ENCODE data around the gene USP47.

USP47 gene

DNA sequence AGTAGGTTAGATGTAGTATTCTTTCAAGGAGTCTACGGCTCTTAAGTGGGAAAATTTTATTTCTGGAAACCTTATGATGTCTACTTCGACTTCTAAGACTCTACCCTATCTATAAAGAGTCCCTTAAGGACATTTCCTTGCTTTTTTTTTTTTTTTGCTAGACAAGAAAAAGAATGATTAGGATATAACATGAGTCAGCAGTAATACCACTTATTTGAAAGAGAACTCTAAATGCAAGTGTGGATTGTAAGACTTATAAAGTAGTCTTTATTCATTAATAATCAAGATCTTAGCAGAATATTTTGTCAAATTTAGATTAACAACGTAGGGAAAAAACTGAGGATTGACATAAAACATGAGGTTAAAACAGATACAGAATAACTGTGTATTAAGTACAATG, 95.7 kb downstream of the USP47 start:
- DNase-seq (ENCODE audit: low read depth): no peak

DNA sequence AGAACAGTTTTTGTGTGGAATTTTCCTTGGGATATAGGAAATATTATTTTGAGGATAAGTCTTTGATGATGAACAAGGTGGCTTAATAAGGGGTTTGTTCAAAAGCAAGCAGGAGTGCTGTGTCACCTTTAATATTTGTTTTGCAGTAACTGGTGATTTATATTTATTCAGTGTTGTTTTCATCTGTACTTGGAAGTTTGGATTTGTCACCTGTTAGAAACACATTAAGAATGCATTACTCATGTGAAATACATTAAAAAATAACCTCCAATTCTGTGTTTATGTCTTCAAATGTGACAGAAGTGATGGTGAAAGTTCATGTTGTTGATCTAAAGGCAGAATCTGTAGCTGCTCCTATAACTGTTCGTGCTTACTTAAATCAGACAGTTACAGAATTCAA, 96.2 kb downstream of the USP47 start:
- no peak for DNase-seq (ENCODE audit: low read depth)

DNA sequence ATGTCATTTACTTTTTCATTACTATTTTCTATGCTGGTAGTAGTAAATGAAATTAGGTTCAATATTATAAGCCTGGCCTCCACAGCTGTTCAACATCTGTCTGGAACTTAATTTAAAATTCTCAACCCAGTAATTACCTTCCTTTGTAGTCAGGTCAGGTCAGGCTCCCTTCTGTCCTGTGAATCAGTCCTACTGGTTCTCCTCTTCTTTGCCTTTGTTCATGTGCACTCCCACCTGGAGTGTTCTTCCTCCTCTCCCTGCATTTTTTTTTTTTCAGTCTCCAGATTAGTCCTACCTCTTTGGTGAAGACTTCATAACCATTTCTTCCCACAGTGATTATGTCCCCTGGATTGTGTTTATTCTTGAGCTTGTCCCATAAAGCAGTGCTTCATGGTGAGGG, 98.8 kb downstream of the USP47 start:
- DNase-seq (ENCODE audit: low read depth): no peak

DNA sequence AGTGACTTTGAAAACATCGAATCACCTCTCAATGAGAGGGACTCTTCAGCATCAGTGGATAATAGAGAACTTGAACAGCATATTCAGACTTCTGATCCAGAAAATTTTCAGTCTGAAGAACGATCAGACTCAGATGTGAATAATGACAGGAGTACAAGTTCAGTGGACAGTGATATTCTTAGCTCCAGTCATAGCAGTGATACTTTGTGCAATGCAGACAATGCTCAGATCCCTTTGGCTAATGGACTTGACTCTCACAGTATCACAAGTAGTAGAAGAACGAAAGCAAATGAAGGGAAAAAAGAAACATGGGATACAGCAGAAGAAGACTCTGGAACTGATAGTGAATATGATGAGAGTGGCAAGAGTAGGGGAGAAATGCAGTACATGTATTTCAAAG, 100.9 kb downstream of the USP47 start:
- DNase-seq (ENCODE audit: low read depth): no peak

DNA sequence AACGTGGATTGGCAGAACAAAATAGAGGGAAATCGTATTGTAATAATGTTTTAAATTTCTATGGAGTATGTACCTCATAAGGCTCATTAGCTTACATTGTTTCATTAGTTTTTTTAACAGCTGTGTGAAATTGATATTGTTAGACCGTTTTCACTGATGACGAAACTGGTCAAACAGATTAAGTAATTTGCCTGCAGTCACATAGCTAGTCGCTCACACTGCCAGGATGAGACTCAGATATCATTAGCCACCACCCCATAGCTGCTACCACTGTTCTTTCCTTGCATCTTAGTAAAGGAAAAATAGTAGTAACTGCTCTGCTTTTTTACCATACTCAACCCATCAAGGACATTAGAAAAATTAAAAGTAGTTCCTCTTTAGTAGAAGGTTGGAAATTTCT, 102.7 kb downstream of the USP47 start:
- DNase-seq (ENCODE audit: low read depth): no peak

DNA sequence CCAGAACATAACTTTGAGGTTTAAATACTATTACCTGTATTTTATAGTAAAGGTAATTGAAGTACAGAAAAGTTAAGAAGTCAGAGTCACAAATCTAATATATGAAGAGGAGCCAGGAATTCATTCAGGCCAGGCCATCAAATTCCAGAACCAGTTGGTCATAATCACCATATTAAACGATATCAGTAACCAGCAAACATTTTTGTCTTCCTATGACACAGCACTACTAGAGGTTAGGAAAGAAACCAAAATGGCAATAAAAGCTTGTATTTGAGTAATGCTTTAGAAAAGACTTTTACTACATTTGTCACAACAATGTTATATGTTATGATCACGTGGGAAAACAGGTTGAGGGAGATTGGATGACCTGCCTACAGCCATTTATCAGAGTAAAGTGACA, 104.4 kb downstream of the USP47 start:
- DNase-seq (ENCODE audit: low read depth): no peak

DNA sequence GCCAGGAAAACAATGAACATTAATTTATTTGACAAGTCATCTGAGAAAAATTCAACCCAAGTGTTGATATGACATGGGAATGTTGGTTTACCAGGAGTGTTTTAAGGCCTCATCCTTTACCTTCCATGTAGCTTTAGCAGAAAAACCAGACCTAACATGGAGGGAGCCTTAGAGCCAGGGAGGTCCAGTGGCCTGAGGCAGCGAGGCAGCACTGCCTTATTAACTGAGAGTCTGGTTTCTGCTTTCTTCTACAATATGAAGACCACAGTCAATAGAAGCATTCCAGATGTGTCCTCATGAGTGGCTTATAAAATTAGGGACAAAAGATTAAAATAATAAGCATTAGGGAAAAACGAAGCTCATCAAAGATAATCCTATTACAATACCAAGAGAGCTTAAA, 105.1 kb downstream of the USP47 start:
- no peak for DNase-seq (ENCODE audit: low read depth)

DNA sequence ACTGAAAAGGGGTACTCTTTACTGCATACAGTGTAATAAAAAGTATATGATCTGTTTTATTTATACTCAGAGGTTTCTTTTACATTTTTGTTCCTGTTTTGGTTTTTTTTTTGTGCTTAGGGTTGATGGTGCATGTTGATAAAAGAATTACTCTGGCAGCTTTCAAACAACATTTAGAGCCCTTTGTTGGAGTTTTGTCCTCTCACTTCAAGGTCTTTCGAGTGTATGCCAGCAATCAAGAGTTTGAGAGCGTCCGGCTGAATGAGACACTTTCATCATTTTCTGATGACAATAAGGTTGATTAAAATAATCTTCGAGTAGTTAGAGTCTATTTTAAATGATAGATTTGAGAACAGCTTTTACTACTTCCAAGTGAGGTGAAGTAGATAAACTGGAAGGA, 106.1 kb downstream of the USP47 start:
- DNase-seq (ENCODE audit: low read depth): no peak

DNA sequence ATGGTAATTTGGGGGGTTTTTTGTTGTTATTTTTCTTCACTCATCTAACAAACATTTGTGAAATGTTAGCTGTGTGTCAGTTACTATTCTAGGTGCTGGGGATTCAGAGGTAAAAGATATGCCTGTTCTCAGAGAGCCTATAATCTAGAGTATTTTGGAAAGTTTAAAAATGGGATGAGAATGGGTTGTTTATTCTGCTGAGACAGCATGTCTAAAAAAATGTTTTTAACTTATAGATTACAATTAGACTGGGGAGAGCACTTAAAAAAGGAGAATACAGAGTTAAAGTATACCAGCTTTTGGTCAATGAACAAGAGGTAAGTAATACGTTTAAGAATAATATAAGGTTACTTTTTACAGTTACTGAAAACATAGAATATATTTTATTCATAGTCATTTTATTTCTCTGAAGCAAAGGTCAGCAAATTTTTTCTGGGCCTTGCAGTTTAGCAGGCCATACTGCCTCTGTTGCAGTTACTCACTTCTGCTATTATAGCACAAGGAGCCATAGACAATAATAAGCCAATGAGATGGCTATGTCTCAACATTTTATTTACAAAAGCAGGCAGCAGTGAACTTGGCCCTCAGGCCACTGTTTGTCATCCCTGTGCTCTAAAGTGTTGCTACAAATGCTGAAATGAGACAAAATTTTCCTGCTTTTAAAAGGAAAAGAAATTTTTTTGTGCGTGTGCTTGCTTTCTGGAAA, 106.6 kb downstream of the USP47 start:
- no peak for DNase-seq (ENCODE audit: low read depth)

DNA sequence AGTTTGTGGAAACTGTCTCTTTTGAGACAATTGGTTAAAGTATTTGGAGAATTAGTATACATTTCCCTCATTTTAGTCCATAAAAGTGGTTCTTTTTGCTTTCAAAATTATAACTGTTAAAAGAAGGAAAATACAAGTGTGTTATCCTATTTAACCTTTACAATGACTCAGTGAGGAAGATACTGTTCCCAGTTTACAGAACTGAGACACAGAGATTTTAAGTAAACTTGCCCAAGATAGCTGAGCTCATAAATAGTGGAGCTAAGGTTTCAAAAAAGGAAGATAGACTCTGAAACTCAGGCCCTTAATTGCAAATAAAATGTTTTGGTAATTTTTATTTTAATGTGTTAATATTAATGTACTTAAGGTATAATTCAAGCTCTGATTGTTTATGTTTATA, 107.7 kb downstream of the USP47 start:
- no peak for DNase-seq (ENCODE audit: low read depth)

DNA sequence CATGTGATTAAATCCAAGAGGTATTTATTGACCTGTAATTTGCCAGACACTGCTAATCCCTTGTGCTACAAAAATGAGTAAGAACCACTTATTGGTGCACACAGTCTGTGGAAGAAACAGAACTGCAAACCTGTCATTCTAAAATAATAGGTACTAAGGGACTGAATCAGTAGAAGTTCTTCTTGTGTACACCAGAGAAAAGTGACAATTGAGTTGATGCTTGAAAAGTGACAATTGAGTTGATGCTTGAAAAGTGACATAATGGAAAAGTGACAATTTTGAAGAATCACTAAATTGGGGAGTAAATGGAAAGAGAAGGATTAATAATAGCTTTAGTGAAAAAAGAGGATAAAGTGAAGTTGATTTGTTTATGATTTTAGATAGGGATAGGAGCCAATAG, 110.3 kb downstream of the USP47 start:
- no peak for DNase-seq (ENCODE audit: low read depth)

DNA sequence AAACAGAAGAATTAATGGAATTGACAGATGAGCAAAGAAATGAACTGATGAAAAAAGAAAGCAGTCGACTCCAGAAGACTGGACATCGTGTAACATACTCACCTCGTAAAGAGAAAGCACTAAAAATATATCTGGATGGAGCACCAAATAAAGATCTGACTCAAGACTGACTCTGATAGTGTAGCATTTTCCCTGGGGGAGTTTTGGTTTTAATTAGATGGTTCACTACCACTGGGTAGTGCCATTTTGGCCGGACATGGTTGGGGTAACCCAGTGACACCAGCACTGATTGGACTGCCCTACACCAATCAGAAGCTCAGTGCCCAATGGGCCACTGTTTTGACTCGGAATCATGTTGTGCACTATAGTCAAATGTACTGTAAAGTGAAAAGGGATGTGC, 114.2 kb downstream of the USP47 start:
- DNase-seq (ENCODE audit: low read depth): no peak

DNA sequence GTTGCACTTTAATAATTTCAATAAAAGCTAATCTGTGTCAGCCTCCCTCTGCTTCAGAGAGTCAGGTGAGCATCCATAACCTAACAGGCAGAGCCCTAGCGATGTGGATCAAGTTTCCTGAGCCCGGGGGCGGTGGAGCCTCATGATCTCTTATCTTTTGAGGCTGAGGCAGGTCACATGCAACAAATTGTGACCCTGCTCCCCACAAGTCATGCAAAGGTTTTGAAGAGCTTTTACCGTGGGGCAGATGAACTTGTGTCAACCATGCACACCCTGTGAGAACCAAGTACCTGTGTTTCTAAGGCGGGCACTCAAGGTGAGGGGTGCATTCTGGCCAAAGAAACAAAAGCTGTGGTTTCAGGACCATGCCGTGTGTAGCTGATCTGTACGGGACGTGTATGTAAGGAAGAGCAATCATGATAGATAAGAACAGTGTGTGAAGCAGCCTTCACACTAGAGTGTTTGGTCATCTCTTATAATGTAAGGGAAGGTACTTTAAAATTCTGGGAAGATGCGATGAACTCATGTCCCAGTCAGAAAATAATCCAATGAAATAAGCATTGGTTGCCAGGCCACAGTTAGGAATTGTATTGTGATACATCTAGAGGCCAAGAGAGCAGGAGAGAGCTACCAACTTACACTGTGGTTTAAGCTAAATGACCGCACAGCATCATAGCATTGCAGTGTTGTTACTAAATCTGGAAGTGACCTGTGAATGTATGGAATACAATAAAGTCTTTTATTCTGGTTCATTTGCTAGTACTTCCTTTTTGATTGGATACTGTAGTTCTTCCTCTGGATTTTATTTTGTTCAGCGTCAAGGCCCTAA, 116.8 kb downstream of the USP47 start:
- DNase-seq (ENCODE audit: low read depth): no peak

DNA sequence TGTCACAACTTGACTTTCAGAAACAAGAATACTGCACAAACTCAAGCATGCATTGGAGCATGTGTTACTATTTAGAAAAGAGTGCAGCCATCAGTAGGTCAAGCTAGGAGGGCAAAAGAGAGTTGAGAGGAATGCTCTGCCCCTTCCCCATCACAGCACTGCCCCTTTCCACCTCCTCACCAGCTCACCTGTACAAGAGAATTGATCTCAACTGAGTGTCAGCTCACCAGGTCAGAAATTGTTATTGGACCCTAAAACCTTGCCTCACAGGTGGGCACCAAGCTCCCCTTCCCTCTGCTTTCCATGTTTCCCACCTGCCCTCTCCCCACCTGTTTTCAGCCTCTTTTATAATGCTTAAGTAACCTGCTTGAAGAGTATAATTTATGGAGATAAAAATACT, 117.8 kb downstream of the USP47 start:
- no peak for DNase-seq (ENCODE audit: low read depth)

DNA sequence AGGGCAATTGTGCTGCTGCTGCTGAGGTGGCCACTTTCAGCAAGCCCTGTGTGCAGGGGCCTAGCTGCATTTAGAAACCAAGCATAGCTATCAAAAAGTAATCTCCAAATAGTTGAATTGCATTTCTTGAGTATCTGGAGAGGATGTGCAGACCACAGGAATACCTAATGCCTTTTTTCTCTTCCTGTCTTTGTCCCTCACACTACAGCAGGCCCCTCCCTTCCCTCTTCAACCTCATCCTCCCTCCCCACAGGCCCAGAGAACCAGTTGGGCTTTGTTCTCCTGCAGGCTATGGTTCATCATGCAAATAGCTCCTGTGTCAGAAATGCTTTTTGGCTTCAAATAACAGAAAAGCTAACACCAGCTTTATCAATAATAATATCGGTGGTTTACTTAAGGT, 118.9 kb downstream of the USP47 start:
- no peak for DNase-seq (ENCODE audit: low read depth)

DNA sequence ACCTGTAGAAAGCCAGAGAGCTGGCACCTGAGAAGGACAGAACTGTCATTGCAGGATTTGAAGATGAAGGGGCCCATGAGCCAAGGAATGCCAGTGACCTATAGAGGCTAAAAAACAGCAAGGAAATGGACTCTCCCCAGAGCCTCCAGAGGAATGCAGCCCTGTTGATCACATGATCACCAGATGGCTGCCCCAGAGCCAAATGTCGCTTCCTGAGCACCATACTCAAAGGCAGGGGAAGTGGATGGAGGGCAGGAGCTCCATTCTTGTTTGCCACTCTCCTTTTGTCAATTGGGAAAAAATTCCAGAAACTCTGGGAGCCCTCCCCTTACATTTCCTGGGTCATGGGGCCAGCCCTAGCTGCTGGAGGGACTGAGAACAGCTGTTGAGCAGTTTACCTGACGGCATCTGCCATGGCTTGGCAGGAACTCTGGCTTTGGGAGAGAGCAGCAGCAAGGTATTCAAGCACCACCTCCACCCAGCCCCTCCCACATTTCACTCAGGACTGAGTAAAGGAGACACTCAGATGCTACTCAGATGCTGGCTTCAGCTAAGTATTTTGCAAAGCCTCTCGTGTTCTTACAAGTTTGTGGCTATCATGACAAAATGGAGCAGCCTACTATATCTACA, 119.7 kb downstream of the USP47 start:
- no peak for DNase-seq (ENCODE audit: low read depth)

DNA sequence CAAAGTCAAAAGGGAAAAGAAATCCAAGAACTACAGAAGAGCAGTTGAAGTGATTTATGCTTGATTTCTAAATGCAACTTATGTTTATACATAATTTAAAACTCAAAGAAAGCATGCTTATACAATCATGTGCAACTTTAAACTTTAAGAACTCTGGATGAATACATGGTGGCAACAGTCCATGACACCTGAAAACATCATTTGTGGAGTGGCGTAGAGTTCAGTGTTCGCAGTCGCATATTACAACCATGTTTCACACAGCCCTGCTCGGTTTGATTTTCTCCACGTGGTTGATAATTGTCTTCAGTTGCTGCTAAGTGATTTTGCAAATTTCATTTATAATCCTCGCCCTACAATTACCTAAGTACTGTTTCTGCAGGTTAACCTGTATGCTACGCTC, 121.3 kb downstream of the USP47 start:
- no peak for DNase-seq (ENCODE audit: low read depth)

DNA sequence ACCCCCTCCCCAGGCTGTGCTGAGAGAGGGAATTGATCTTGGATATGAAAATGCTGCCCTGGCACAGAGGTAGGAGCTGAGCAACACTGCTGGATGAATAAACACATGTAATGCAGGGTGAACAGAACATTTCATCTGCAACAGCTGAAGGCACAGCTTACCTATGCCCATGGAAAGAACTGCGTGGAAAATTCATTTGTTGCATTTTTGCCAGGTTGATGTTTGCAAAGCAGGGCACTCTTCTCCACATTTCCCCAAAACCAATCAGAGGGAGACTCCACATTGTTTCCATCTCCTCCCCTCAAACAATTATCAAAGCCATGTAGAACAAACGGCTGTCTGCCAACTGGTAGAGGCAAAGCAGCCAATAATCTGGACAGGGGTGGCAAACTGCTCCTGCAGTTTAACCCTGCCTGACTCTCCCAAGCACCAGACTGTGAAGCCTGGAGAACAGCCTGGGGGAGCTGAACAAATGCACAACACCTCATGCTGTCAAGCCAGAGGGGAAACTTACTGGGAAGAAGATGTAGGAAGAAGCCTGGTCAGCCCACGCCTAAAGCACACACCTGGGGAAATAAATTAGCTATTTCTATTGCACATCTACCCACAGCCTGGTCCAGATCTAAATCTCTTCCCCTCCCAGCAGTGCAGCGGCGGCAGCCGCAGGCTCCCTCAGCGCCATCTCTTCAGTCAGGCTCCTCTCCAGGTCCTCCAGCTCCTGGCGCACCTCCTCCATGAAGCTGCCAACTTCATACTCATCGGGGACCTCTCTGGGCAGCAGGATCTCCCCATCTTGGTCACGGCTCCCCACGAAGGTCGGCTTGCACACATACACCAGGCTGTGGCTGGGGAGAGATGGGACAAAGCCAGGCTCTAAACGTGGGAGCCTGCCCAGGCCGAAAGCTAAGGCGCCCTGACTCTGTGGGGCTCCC, 122.3 kb downstream of the USP47 start:
- no peak for DNase-seq (ENCODE audit: low read depth)

DNA sequence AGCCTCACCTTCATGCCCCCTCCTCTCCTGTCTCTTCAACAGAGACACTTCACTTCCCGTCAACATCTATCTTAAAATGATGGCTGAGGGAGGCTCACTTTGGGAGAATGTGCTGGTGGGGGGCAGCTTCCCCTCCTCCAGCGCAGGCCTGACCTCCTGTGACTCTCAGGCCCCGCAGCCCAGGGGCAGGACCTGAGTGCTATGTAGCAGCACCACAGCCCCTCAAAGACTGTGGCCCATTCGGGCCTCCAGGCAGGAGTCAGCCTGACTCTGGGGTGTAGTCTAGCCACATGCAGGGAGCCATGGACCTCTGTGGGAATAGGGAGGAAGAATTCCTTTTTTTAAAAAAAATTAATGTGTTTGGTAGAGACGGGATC, 123.0 kb downstream of the USP47 start:
- no peak for DNase-seq (ENCODE audit: low read depth)

DNA sequence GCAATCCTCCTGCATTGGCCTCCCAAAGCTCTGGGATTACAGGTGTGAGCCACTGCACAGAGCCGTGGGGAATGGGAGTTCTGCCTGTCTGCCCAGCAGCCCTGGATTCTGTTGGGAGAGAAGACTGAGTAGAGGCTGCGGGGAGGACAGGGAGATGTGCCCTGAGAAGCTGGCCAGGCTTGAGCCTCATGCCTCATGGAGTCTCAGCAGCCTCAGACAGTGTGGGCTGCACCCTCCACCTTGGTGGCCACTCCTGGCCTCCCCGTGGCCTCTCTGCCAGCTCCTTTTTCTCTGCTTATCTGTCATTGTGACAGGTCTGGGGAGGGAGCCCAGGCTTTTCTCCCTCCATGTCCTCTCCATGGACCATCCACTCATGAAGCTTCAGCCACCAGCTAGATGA, 123.4 kb downstream of the USP47 start:
- no peak for DNase-seq (ENCODE audit: low read depth)

DNA sequence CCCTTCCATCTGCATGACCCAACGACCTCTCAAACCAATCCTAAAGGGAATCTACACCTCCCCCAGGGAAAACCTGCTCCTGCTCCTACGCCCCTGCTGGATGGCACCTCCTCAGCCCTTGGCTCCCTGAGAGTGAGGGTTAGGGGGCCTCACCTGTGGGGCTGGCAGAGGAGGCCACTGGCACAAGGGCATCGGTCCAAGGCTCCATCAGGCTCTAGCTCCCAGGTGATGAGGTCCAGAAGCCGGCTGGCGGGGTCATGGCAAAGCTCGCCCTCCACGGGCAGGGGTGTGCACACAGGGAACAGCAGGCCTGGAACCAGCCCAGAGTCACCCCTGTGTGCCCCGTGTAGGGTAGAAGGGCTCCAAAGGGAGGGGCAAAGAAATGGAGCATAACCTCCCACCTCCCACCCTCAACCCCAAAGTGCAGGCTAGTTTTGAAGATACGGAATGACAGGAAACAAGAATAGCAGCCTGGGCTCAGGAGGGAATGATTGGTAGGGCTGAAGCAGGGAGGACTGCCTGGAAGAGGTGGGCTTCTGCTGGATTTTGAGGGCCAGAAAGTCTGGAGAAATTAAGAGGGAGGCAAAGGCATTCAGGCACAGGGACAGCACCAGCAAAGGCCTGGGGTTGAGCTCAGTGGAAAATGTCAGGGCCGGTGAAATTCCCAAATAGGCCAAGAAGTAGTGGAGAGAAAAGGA, 124.0 kb downstream of the USP47 start:
- no peak for DNase-seq (ENCODE audit: low read depth)

DNA sequence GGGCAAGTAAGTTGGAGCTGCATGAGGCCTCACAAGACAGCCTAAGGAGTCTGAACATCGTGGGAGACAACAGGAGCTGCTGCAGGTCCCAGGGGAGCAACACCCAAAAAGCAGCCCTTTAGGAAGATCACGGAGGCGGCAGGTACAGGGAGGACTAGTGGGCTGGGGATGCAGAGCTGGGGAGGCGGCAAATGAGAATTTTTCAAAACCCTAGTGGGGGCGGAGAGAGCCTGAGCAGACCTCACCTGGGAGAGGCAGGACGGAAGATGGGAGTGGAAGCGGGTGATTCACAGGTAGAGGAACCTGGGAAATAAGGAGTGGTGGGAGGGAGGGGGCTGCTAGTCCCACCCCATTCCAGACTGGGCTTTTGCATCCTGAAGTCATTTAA, 124.6 kb downstream of the USP47 start:
- DNase-seq (ENCODE audit: low read depth): no peak
